Gastrocnemius medialis (tissue), 4 donors: Measurements from ENCODE around the gene ERBIN.

Source experiments
- CTCF ChIP-seq, 5 experiments: fragments of 450-650 bp in 3 of 5; fragments of 200-600 bp in 2 of 5; sonication (generic) in 2 of 5; IDR thresholded peaks in 4 of 5; conservative IDR thresholded peaks in 1 of 5; 1 replicate in 4 of 5; 2 replicates in 1 of 5; pipeline ENCODE4 v1.5.1; 2016 to 2019; ENCODE audit warnings: antibody characterized with exemption in 5 of 5, mild to moderate bottlenecking in 3 of 5, moderate library complexity in 3 of 5
- POLR2A ChIP-seq, 2 donors: fragments of 450-650 bp; IDR thresholded peaks; one replicate each; pipeline ENCODE4 v1.6.1; 2017; ENCODE audit warnings: antibody characterized with exemption in 2 of 2, mild to moderate bottlenecking in 2 of 2, moderate library complexity in 2 of 2

- TF ChIP-seq CTCF (IDR thresholded peaks at IDR 0.05 in 4 of 5, conservative IDR thresholded peaks at IDR 0.05 in 1 of 5) (no peak), POLR2A (IDR thresholded peaks at IDR 0.05) (no peak)
Measured at GRCh38 chr5:65919773-65920172, 6.6 kb upstream of the ERBIN start.
